SJCRH30 (cell line): Measurements from ENCODE around the gene COG1. TPM values are rescaled to one million over a fixed set of nuclear protein-coding genes. Genes with fewer than 3 reads are reported as not detected.

Experiments used
- DNase-seq, 2 experiments: peaks; one replicate each; pipeline ENCODE4 v3.0.0-alpha.2; 2015 to 2020
- H3K27ac ChIP-seq: fragments of 250-450 bp; sonication (Bioruptor Pico); 2 replicates; pipeline ENCODE4 v1.5.1; 2020; ENCODE audit warnings: mild to moderate bottlenecking, moderate library complexity
- H3K27me3 ChIP-seq: fragments of 250-450 bp; sonication (Bioruptor Pico); 2 replicates; pipeline ENCODE4 v1.5.1; 2020; ENCODE audit warnings: mild to moderate bottlenecking, moderate library complexity
- H3K36me3 ChIP-seq: fragments of 250-450 bp; sonication (Bioruptor Pico); 2 replicates; pipeline ENCODE4 v1.5.1; 2020; ENCODE audit warnings: mild to moderate bottlenecking, moderate library complexity
- H3K4me1 ChIP-seq: fragments of 250-450 bp; sonication (Bioruptor Pico); 2 replicates; pipeline ENCODE4 v1.5.1; 2020; ENCODE audit warnings: mild to moderate bottlenecking, moderate library complexity
- H3K4me3 ChIP-seq: fragments of 250-450 bp; sonication (Bioruptor Pico); 2 replicates; pipeline ENCODE4 v1.5.1; 2020; ENCODE audit warnings: mild to moderate bottlenecking, moderate library complexity
- H3K9me3 ChIP-seq: fragments of 250-450 bp; sonication (Bioruptor Pico); replicated peaks from 2 replicates; pipeline ENCODE4 v1.5.1; 2020; ENCODE audit warnings: mild to moderate bottlenecking, moderate library complexity
- total RNA-seq: library from RNA; depleted of rRNA; stranded (reverse); fragments of >200 nt; shearing (Covaris generic); gene quantifications from 2 replicates; pipeline ENCODE4 v1.2.3, GENCODE V29; 2014

The COG1 gene
- total RNA-seq, 1 experiment from 2014 or later = 35.3 TPM

DNA sequence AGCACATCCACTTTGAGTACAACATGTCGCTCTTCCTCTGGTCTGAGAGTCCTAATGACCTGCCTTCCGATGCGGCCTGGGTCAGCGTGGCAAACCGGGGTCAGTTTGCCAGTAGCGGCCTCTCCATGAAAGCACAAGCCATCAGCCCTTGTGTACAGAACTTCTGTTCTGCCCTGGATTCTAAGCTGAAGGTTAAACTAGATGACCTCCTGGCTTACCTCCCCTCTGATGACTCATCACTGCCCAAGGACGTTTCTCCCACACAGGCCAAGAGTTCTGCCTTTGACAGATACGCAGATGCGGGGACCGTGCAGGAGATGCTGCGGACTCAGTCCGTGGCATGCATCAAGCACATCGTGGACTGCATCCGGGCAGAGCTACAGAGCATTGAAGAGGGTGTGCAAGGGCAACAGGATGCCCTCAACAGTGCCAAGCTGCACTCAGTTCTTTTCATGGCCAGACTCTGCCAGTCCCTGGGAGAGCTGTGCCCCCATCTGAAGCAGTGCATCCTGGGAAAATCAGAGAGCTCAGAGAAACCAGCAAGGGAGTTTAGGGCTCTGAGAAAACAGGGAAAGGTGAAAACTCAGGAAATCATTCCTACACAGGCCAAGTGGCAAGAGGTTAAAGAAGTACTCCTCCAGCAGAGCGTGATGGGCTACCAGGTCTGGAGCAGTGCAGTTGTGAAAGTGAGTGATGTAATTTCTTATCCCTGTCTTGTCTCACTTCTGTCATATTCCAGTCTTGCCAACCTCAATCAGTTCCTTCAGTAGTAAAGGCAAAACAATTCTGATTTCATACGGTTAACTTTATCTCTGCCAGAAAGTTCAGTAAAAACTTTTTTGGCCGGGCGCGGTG is 8.6 kb downstream of the COG1 start:
- peaks cover 93% of the 10 kb centered on the region for H3K36me3 ChIP-seq
- no peak overlapping the region for H3K27ac ChIP-seq
- no peaks in the 10 kb centered on the region for H3K27me3 ChIP-seq
- no peaks in the 10 kb centered on the region for H3K9me3 ChIP-seq
- H3K4me3 ChIP-seq = no peak overlapping the region
- no peak for DNase-seq
- H3K4me1 ChIP-seq = no peaks in the 10 kb centered on the region

DNA sequence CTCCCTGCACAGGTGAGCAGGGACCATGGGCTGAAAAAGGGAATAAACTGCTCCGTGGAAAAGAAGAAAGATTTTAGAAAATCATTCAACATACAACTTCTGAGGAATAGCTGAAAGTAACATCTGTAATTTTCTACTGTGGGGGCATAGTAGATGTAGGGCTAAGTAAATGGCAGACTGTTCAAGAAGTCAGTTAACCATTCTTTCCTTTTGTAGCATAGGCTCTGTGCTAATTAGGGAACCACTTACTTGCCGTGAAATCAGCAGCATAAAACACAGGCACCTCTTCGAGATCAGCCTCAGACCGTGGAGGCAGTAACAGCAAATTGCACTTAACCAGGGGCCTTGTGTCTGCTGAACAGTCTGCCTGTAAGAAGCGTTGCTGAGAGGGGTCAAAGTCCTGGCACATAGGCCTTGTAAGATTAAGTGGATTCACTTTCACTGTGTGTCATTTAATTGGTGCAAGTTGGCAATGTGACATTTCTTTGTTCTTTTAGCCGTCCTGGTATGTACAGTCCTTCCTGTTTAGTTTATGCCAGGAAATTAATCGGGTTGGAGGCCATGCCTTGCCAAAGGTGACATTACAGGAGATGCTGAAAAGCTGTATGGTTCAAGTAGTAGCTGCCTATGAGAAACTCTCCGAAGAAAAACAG is 10.4 kb downstream of the COG1 start:
- Histone ChIP-seq H3K27me3 (no peaks in the 10 kb centered on the region), H3K4me1 (no peaks in the 10 kb centered on the region), H3K36me3 (peaks cover 92% of the 10 kb centered on the region), H3K27ac (no peak overlapping the region), H3K9me3 (no peaks in the 10 kb centered on the region), H3K4me3 (no peak overlapping the region)
- DNase-seq = no peak

DNA sequence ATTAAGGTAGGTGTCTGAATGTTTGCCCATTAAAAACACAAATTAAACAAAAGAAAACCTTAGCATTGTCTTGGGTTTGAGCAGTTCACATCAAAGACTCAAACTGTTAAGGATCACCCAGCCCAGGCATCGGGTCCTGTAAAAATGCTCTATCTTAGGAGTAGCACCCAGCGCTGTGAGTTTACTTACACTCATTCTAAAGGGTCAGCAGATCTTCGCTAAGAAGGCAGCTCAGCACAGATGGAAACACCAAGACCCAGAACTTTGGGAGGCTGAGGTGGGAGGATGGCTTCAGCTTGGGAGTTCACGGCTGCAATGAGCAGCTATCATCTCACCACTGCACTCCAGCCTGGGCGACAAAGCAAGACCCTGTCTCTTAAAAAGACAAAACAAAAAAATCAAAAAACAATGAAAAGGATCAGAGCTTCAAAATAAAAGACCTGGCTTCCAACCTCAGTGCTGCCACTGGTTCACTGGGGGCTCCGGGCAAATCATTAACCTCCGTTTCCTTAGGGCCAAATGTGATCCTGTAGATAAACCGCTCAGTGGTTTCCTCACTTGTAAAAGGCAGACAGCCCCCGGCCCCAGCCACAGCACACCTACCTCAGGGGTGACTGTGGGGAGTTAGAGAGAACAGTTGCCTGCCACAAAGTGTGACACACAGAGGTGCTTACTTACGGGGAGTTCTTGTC is 11.1 kb downstream of the COG1 start:
- Histone ChIP-seq H3K27me3 (no peaks in the 10 kb centered on the region), H3K4me3 (no peak overlapping the region), H3K36me3 (peaks cover 92% of the 10 kb centered on the region), H3K4me1 (no peaks in the 10 kb centered on the region), H3K9me3 (no peaks in the 10 kb centered on the region), H3K27ac (no peak overlapping the region)
- no peak for DNase-seq

DNA sequence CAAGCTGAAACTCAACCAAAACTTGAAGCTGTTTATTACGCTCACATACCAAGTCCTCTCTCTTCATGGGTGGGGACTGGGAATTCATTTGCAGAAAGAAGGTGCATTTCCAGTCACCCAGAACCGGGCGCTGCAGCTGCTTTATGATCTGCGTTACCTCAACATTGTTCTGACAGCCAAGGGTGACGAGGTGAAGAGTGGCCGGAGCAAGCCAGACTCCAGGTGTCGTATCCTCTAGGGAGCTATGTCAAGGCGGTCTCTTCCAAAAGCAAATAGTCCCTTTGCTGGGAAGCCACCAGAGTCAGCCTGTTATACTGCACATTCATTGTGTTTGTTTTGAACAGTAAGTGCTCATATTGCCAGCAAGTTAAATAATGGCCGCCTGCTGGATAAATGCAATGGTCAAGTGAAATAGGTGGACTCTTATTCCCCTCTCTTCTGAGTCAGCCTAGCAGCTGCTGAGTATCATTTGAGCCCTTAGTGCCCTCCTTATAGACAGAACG is 12.7 kb downstream of the COG1 start:
- Histone ChIP-seq H3K9me3 (no peaks in the 10 kb centered on the region), H3K27me3 (no peaks in the 10 kb centered on the region), H3K4me3 (no peak overlapping the region), H3K4me1 (no peaks in the 10 kb centered on the region), H3K27ac (no peak overlapping the region), H3K36me3 (peaks cover 90% of the 10 kb centered on the region)
- no peak for DNase-seq

DNA sequence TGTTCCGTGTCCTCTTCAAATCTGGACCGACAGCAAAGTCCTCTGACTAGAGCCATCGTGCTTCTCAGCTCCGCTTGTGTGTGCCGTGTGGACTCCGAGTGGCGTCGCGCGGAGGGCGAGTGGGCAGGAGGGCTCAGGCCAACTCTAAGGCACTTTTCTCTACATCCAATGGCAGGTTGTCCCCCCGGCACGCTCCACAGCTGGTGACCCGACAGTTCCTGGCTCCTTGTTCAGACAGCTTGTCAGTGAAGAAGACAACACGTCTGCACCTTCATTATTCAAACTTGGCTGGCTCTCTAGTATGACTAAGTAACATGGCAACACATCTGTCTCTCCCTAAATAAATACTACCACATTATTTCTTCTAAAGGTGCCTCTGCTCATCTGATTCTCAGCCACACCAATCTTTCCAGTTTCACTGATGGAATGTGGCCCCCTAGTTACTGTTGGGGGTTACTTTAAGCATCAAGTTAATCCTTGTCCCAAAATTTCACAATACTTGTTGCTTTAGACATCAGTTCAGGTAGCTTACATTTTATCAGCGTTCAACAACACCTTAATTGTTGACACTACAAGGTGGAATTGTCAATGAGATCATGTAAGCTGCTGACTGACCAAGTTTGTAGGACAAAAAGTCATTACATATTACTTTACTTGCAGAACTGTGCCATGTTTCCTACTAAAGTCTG is 15.4 kb downstream of the COG1 start:
- Histone ChIP-seq H3K27ac (no peak overlapping the region), H3K27me3 (no peaks in the 10 kb centered on the region), H3K36me3 (peaks cover 73% of the 10 kb centered on the region), H3K4me3 (no peak overlapping the region), H3K4me1 (no peaks in the 10 kb centered on the region), H3K9me3 (no peaks in the 10 kb centered on the region)
- no peak for DNase-seq

DNA sequence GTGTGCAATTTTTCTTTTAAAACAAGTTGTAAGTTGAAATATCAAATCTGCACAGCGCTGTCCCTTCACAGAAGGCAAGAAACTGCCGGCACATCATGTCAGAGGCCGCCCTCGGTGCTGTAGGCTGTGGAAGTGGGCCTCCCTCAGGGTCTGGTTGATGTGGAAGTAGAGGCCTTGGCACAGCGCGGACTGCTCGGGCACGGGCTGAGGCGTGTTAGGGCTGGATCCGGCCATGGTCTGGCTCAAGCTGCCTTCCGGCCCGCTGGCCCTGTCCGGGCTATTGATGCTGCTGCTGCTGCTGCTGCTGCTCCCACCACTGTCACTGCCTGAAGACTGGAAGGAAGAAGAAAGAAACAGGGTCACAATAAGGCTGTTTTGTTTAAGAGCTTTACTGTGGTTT is 16.6 kb downstream of the COG1 start:
- no peak overlapping the region for H3K27ac ChIP-seq
- DNase-seq = no peak
- no peak overlapping the region for H3K4me3 ChIP-seq
- no peaks in the 10 kb centered on the region for H3K27me3 ChIP-seq
- H3K9me3 ChIP-seq = no peaks in the 10 kb centered on the region
- no peaks in the 10 kb centered on the region for H3K4me1 ChIP-seq
- peaks cover 71% of the 10 kb centered on the region for H3K36me3 ChIP-seq

DNA sequence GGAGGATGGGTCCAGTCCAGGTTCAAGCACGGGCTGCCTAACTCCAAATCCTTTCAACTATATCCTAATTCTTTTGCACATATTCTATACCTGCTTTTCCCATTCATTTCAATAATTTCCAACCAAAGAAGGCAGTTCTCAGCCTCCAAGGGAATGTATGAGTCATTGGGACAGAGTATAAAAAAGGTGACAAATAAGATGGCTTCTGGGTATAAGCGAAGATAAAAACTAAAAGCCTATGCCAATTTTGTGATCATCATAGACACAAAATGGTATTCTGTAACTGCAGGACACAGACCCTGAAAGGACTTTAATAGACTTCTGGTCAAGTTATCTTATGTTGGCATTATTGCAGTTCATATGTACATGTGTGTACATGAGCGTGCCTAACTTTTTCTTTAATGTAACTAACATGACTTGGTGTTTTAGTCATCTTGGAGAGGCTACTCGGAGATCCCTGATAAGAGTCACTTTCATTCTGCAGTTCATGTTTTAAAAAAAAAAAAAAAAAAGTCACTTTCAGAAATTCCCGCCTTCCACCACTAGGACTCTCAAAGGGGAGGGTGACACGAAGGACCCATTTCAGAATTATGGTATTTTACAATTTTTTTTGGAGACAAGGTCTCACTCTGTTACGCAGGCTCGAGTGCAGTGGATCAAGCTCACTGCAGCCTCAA is 17.3 kb downstream of the COG1 start:
- no peak overlapping the region for H3K27ac ChIP-seq
- no peaks in the 10 kb centered on the region for H3K27me3 ChIP-seq
- H3K4me1 ChIP-seq = no peaks in the 10 kb centered on the region
- H3K36me3 ChIP-seq = peaks cover 70% of the 10 kb centered on the region
- H3K9me3 ChIP-seq = no peaks in the 10 kb centered on the region
- H3K4me3 ChIP-seq = no peak overlapping the region
- peak in 1 of 2 experiments; percentile 31 for DNase-seq

GRCh38 chr17:73211745-73212144 is 18.9 kb downstream of the COG1 start:
- DNase-seq = no peak
- H3K27me3 ChIP-seq = no peaks in the 10 kb centered on the region
- no peaks in the 10 kb centered on the region for H3K9me3 ChIP-seq
- H3K27ac ChIP-seq = no peak overlapping the region
- H3K36me3 ChIP-seq = peaks cover 62% of the 10 kb centered on the region
- H3K4me1 ChIP-seq = no peaks in the 10 kb centered on the region
- H3K4me3 ChIP-seq = no peak overlapping the region

- Histone ChIP-seq H3K4me3 (no peak overlapping the region), H3K9me3 (no peaks in the 10 kb centered on the region), H3K27me3 (no peaks in the 10 kb centered on the region), H3K4me1 (no peaks in the 10 kb centered on the region), H3K27ac (no peak overlapping the region), H3K36me3 (peaks cover 56% of the 10 kb centered on the region)
- no peak for DNase-seq
Observed at GRCh38 chr17:73214008-73214407, 21.2 kb downstream of the COG1 start.

- Histone ChIP-seq H3K4me1 (no peaks in the 10 kb centered on the region), H3K4me3 (no peak overlapping the region), H3K27me3 (no peaks in the 10 kb centered on the region), H3K36me3 (peaks cover 48% of the 10 kb centered on the region), H3K27ac (no peak overlapping the region), H3K9me3 (no peaks in the 10 kb centered on the region)
- no peak for DNase-seq
Observed at GRCh38 chr17:73214851-73215250, 22.0 kb downstream of the COG1 start.

- DNase-seq = no peak
- Histone ChIP-seq H3K4me1 (no peaks in the 10 kb centered on the region), H3K9me3 (no peaks in the 10 kb centered on the region), H3K27me3 (no peaks in the 10 kb centered on the region), H3K36me3 (peaks cover 48% of the 10 kb centered on the region), H3K27ac (no peak overlapping the region), H3K4me3 (no peak overlapping the region)
Observed at GRCh38 chr17:73215447-73215846, 22.6 kb downstream of the COG1 start.

- H3K27me3 ChIP-seq = no peaks in the 10 kb centered on the region
- H3K4me3 ChIP-seq = no peak overlapping the region
- peaks cover 38% of the 10 kb centered on the region for H3K36me3 ChIP-seq
- no peak overlapping the region for H3K27ac ChIP-seq
- no peak for DNase-seq
- no peaks in the 10 kb centered on the region for H3K9me3 ChIP-seq
- H3K4me1 ChIP-seq = peaks cover 22% of the 10 kb centered on the region
Observed at GRCh38 chr17:73223626-73224230, 30.9 kb downstream of the COG1 start.

GRCh38 chr17:73224237-73224636 is 31.4 kb downstream of the COG1 start:
- Histone ChIP-seq H3K9me3 (no peaks in the 10 kb centered on the region), H3K27me3 (no peaks in the 10 kb centered on the region), H3K27ac (no peak overlapping the region), H3K4me1 (peaks cover 27% of the 10 kb centered on the region), H3K36me3 (peaks cover 38% of the 10 kb centered on the region), H3K4me3 (no peak overlapping the region)
- no peak for DNase-seq
